GM06990 (cell line): ENCODE measurements around the gene POLD2.
"Not testable (repeated sequence)": the region's sequence is repeated elsewhere in the genome, so short reads cannot be mapped to it uniquely, and the experiment has no call there.

ENCODE experiments used
- DNase-seq: peaks from one replicate; pipeline ENCODE4 v3.0.0-alpha.2; 2011; ENCODE audit not compliant: insufficient read length; ENCODE audit errors: extremely low read depth
- H3K27me3 ChIP-seq: replicated peaks from 2 replicates; pipeline ENCODE4 v1.6.0; 2011; ENCODE audit warnings: low read length; ENCODE audit not compliant: control insufficient read depth, insufficient read depth
- H3K36me3 ChIP-seq: 2 replicates; pipeline ENCODE4 v1.5.1; 2011; ENCODE audit warnings: low read length; ENCODE audit not compliant: control insufficient read depth, insufficient read depth
- H3K4me3 ChIP-seq: replicated peaks from 2 replicates; pipeline ENCODE4 v1.5.1; 2011; ENCODE audit warnings: low read depth, mild to moderate bottlenecking, control low read depth, low read length
- CTCF ChIP-seq: IDR thresholded peaks from 2 replicates; pipeline ENCODE4 v1.5.1; 2011; ENCODE audit warnings: low read length, control low read depth, mild to moderate bottlenecking, inconsistent platforms; ENCODE audit not compliant: insufficient read depth, poor library complexity, severe bottlenecking

POLD2 gene

GRCh38 chr7:44127161-44127560 lies 3.8 kb upstream of the POLD2 start:
- no peak for DNase-seq
- no peaks in the 10 kb centered on the region for H3K36me3 ChIP-seq
- no peak for TF ChIP-seq CTCF
- H3K27me3 ChIP-seq, result no peaks in the 10 kb centered on the region
- no peak overlapping the region for H3K4me3 ChIP-seq

- H3K4me3 ChIP-seq, H3K36me3 ChIP-seq, DNase-seq, H3K27me3 ChIP-seq: not testable (repeated sequence)
These were observed 3.2 kb upstream of the POLD2 start for GRCh38 chr7:44126574-44126973.

- Histone ChIP-seq H3K4me3 (no peak overlapping the region), H3K36me3 (peaks cover 8% of the 10 kb centered on the region), H3K27me3 (no peaks in the 10 kb centered on the region)
- DNase-seq, result no peak
- TF ChIP-seq CTCF, result no peak
These were observed 1.5 kb upstream of the POLD2 start for GRCh38 chr7:44124822-44125202.

- no peak for TF ChIP-seq CTCF
- Histone ChIP-seq H3K27me3 (no peaks in the 10 kb centered on the region), H3K4me3 (peak overlapping the region; percentile 91), H3K36me3 (peaks cover 20% of the 10 kb centered on the region)
- no peak for DNase-seq
These were observed 819 bp downstream of the POLD2 start for GRCh38 chr7:44122529-44122928.

GRCh38 chr7:44121761-44122420 lies 1.5 kb downstream of the POLD2 start:
- Histone ChIP-seq H3K27me3 (no peaks in the 10 kb centered on the region), H3K36me3 (peaks cover 23% of the 10 kb centered on the region)

GRCh38 chr7:44120395-44120794 lies 3.0 kb downstream of the POLD2 start:
- no peak for TF ChIP-seq CTCF
- H3K36me3 ChIP-seq, result peaks cover 31% of the 10 kb centered on the region
- no peak for DNase-seq
- H3K4me3 ChIP-seq, result no peak overlapping the region
- H3K27me3 ChIP-seq, result no peaks in the 10 kb centered on the region

More at GRCh38 chr7:44121761-44122420, 1.5 kb downstream of the POLD2 start:
- TF ChIP-seq CTCF, result no peak
- no peak for DNase-seq
- no peak overlapping the region for H3K4me3 ChIP-seq
